HG03520 (cell line): ENCODE results near the gene KIF12.

Experiments
- ATAC-seq: cut with Tn5 transposase; IDR thresholded peaks from one replicate; pipeline ENCODE4 v1.9.1; 2021; ENCODE audit warnings: mild to moderate bottlenecking, moderate library complexity; ENCODE audit not compliant: unreplicated experiment

Gene KIF12

DNA sequence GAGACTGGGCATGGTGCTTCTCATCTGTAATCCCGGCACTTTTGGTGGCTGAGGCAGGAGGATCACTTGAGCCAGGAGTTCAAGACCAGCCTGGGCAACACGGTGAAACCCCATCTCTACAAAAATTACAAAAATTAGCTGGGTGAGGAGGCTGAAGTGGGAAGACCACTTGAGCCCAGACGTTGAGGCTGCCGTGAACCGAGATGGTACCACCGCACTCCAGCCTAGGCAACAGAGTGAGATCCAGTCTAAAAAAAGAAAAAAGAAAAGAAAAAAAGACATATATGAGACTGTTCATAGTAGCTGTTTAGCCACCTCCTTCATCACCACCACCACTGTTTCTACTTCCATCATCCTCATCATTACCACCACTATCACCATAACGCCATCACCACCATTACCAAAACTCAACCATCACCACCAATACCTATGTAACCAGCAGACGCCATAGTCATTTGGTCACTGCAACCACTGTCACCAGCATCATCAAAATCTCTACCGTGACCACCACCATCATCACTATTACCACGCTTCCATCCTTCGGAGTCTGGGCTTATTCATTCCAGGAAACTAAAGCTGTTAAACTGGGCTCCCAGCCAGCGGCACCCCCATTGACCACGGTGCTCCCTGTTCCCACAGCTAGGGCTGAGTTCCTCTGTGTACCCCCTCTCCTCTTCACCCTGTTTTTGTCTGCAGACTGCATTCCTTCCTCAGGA, 8.4 kb upstream of the KIF12 start:
- no peak for ATAC-seq

- no peak for ATAC-seq
Observed at GRCh38 chr9:114105236-114105635, 6.1 kb upstream of the KIF12 start.

GRCh38 chr9:114102484-114102883, 3.4 kb upstream of the KIF12 start:
- ATAC-seq = no peak

GRCh38 chr9:114100536-114100935, 1.4 kb upstream of the KIF12 start:
- no peak for ATAC-seq

DNA sequence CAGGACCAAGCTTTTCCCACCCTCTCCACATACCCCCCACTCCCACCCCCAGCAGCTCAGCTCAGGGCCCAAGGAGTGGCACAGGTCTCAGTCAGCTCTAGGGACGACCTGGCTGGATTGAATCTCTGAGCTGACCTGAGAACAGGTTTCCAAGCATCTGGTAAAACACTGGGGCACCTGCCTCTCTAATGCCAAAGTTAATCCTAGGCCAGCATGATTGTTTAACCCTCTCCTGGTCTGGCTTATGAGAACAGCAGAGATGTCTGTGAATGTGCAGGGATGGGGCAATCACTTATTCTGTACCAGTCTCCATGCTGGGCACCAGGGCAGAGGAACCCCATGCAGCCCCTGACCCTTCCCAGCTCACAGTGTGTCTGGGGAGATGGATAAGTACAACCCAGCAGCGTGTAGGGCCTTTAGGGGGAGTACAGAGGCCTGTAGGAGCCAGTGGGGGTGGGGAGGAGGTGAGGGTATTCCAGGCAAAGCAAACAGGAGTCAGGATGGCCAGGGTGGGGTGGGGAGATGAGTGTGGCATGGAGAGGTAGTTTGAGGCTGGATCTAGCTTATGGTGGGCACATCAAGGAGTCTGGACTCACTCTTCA, 678 bp upstream of the KIF12 start:
- ATAC-seq = no peak

DNA sequence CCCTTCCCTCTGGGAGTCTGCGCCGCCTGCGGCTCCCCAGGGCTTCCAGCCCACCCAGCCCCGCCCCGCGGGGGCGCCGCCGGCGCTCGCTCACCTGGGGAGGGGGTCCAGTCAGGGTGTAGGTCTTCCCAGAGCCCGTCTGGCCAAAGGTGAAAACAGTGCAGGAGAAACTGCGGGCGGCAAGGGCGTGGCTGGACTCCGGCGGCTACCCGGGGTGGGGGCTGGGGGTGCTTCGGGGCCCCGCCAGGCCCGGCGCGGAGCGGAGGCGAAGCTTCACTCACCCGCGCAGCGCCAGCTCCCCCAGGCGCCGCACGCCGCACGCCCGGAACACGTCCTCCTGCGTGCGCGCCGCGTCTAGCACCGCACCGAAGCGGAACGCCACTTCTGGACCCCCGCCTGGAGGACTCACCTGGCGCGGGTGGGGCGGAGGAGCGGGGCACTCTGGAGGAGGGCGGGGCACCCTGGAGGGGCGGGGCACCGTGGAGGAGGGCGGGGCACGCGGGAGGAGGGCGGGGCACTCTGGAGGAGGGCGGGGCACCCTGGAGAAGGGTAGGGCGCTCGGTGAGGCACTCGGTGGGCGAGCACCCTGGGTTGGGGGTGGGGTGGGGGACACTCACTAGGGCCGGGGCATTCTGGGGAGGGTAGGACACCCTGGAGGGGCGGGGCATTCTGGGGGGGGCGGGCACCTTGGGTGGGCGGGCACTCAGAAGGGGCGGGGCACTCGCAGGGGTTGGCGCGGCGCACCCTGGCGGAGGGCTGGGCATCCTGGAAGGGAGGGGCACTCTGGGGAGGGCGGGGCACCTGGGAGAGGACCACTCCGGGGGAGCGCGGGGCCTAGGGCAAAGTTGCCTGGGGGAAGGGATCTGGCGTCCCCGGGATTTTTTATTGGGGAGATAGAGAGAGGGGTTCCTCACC, 814 bp downstream of the KIF12 start:
- ATAC-seq = no peak

- ATAC-seq = no peak
Observed at GRCh38 chr9:114097613-114098020, 1.5 kb downstream of the KIF12 start.

GRCh38 chr9:114096866-114097612, 2.1 kb downstream of the KIF12 start:
- ATAC-seq = no peak

- no peak for ATAC-seq
Observed at GRCh38 chr9:114096041-114096511, 3.0 kb downstream of the KIF12 start.

DNA sequence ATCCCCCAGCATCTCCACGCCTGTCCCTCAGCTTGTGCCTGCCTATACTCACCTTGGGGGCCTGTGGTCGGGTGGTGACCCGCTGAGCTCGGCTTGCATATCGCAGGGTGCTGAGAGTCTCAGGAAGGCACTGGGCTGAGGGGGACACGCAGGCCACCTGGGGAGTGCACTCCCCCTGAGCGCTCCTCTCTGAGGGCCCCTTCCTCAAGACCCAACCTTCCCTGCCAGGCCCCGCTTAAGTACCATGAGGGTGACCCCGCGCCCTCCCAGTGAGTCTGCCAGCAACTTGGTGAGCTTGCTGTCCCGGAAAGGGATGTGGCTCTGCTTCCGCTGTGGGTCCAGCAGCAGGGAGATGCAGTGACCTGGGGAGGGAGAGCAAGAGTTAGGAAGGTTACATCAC, 4.1 kb downstream of the KIF12 start:
- no peak for ATAC-seq

GRCh38 chr9:114093761-114094505, 5.2 kb downstream of the KIF12 start:
- ATAC-seq = no peak

DNA sequence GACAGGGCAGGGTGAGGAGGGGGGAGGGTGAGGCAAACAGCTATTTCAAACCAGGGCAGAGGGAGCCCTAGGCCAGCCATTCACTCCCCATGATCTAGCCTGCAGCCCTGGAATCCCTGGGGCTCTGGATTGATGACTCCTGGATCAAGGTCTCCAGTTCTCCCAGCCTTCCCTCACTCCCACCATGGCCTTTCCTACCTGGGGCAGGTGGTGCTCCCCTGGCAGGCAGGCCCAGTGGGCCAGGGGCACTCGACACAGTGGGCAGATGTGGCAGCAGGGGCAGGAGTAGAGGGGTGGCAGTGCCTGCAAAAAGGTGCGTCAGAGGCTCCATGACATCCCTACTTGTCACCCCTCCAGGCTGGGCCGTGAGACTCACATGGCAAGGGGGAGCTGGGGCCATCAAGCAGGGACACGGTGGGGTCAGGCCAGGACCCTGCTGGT, 6.0 kb downstream of the KIF12 start:
- no peak for ATAC-seq

- no peak for ATAC-seq
Observed at GRCh38 chr9:114092336-114092735, 6.8 kb downstream of the KIF12 start.

DNA sequence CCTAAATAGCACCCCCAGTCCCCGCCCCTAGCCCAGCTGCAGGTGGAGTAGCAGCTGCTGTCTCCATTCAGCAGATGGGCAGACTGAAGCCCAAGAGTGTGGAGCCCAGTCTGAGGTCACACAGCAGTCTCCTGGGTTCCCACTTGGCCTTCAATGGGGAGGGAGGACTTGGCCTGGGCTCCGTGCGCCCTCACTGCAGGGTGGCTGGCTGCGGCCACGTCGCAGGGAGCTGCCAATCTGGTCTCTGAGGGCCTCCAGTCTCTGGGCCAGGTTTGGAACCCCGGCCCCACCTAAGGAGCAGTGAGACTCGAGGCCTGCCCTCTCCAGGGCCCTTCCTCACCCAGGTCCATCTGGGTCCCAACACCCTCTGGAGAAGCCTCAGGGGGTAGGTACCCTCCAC, 7.4 kb downstream of the KIF12 start:
- no peak for ATAC-seq

DNA sequence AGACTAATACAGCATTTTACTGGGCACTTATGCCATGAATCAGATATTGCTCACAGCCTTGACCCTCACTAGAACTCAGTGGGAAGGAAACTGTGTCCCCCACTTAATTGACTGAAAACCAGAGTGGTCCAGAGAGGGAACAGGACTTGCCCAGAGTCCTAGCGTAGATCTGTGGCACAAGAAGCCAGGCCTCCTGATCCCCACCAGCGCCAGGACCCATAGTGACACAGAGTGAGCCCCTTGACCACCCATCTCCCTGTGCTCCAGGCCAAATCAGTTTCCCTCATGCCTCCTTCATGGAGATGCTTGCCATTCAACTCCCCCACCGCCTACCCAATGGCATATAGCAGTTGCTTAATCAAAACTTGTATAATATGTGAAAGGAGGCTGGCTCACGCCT, 8.3 kb downstream of the KIF12 start:
- ATAC-seq = no peak

GRCh38 chr9:114089206-114089840, 9.8 kb downstream of the KIF12 start:
- no peak for ATAC-seq

DNA sequence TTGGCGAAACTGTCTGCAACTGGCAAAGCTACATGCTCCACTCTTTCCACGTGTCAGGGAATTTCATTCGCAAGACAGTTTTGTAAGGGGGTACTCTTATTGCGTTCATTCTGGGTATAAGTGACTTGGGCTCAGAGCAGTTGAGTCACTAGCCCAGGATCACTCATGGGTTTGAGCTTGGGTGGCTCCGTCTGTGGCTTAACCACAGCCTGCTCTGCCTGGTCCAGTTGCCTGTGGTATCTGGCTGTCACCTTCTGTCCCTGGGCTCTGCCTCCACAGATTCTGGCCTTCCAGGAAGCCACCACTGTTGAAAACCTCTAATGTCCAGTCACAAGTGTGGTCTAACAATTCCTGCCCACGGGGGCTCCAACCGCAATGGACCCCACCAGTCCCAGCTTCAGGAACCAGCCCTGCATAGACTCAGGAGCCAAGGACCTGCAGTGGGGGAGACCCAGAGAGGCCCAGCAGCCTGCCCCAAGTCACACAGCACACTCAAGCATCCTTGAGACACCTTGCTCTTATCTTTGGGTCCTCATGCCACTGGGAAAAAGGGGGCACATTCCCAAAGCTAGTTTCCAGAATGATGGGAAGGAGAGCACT, 10.4 kb downstream of the KIF12 start:
- ATAC-seq = no peak

DNA sequence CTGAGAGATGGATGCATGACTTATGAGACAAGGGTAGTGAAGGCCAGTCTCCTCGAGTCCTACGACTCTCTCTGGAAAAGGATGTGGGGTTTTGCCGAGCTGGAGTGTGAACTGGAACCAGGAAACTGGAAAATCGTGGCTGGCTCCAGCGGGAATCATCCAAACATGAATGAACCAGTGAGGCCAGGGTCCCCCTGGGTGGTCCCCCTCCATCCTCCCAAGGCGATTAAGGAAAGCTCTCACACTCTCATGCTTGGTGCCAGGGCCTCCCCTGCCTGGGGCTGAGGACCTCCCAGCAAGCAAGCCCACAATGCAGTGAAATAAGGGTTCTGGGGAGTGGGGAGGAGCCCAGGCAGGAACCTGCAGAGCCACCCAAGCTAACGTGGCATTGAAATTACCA, 11.4 kb downstream of the KIF12 start:
- ATAC-seq = no peak

GRCh38 chr9:114086607-114087006, 12.5 kb downstream of the KIF12 start:
- ATAC-seq = no peak
